K562 (cell line): Measurements from ENCODE around the gene PIH1D1. TPM values are rescaled to one million over a fixed set of nuclear protein-coding genes. Genes with fewer than 3 reads are reported as not detected.

Source experiments
- BHLHE40 ChIP-seq: IDR thresholded peaks from 2 replicates; pipeline ENCODE4 v1.6.1; 2011; ENCODE audit warnings: low read length, improper control_type of control experiment
- FOXK2 ChIP-seq, 2 experiments: fragments of 450-650 bp; IDR thresholded peaks in 1 of 2; conservative IDR thresholded peaks in 1 of 2; 2 replicates each; pipeline ENCODE4 v1.6.1; 2016; ENCODE audit warnings: low read depth in 2 of 2, mild to moderate bottlenecking in 1 of 2
- GABPB1 ChIP-seq: sonication (generic); formaldehyde crosslinking; IDR thresholded peaks from 2 replicates; pipeline ENCODE4 v1.8.0; 2022; ENCODE audit warnings: mild to moderate bottlenecking, missing genetic modification reagents
- MAFK ChIP-seq: IDR thresholded peaks from 2 replicates; pipeline ENCODE4 v1.6.1; 2011; ENCODE audit warnings: low read length, improper control_type of control experiment
- MAZ ChIP-seq, 2 experiments: fragments of 450-650 bp in 1 of 2; sonication (generic) in 1 of 2; formaldehyde crosslinking; IDR thresholded peaks in 1 of 2; conservative IDR thresholded peaks in 1 of 2; 2 replicates each; pipeline versions ENCODE4 v1.4.0 to v1.5.0; 2020; ENCODE audit warnings: mild to moderate bottlenecking in 1 of 2, missing genetic modification reagents in 1 of 2
- MNT ChIP-seq, 2 experiments: fragments of 450-650 bp; conservative IDR thresholded peaks; 2 replicates each; pipeline ENCODE4 v1.6.1; 2017; ENCODE audit warnings: mild to moderate bottlenecking in 2 of 2, moderate library complexity in 2 of 2
- MYC ChIP-seq, 2 experiments: fragments of 250-450 bp in 1 of 2; sonication (Bioruptor Pico) in 1 of 2; IDR thresholded peaks; 2 replicates each; pipeline versions ENCODE4 v1.5.1 to v1.6.1; 2012 to 2021; ENCODE audit warnings: low read depth in 2 of 2, borderline replicate concordance in 1 of 2, improper control_type of control experiment in 1 of 2, low read length in 1 of 2, mild to moderate bottlenecking in 1 of 2, moderate library complexity in 1 of 2
- NFYB ChIP-seq: IDR thresholded peaks from 2 replicates; pipeline ENCODE4 v1.6.1; 2011; ENCODE audit warnings: mild to moderate bottlenecking, moderate library complexity; ENCODE audit not compliant: insufficient read length; ENCODE audit errors: extremely low read depth
- PATZ1 ChIP-seq: fragments of 250-450 bp; sonication (Bioruptor Pico); IDR thresholded peaks from 2 replicates; pipeline ENCODE4 v1.5.0; 2020; ENCODE audit warnings: mild to moderate bottlenecking, borderline replicate concordance
- POLR2AphosphoS5 ChIP-seq: IDR thresholded peaks from 2 replicates; pipeline ENCODE4 v1.6.1; 2011; ENCODE audit warnings: mild to moderate bottlenecking, low read depth, low read length, moderate library complexity; ENCODE audit not compliant: control insufficient read depth, insufficient read depth
- RBM14 ChIP-seq: fragments of 200-400 bp; formaldehyde crosslinking; IDR thresholded peaks from 2 replicates; pipeline ENCODE4 v1.6.1; 2018; ENCODE audit warnings: low read depth, mild to moderate bottlenecking, low read length, moderate library complexity, borderline replicate concordance; ENCODE audit not compliant: insufficient read depth
- RUNX1 ChIP-seq: sonication (generic); IDR thresholded peaks from 2 replicates; pipeline ENCODE4 v1.6.1; 2016; ENCODE audit warnings: antibody characterized with exemption, low read depth
- SMAD1 ChIP-seq: fragments of 150-350 bp; IDR thresholded peaks from 2 replicates; pipeline ENCODE4 v1.6.1; 2014; ENCODE audit warnings: low read length, low read depth; ENCODE audit not compliant: partially characterized antibody
- ZNF311 ChIP-seq: fragments of 250-450 bp; sonication (Bioruptor Pico); IDR thresholded peaks from 2 replicates; pipeline ENCODE4 v1.4.0; 2020; ENCODE audit warnings: mild to moderate bottlenecking, moderate library complexity
- ZNF740 ChIP-seq, 3 experiments: fragments of 200-800 bp in 1 of 3; sonication (Bioruptor generic) in 1 of 3; sonication (generic) in 1 of 3; formaldehyde crosslinking in 1 of 3; IDR thresholded peaks; 2 replicates each; pipeline versions ENCODE4 v1.6.1 to v1.8.0; 2016 to 2022; ENCODE audit warnings: mild to moderate bottlenecking in 2 of 3, missing compliant biosample characterization in 2 of 3, missing genetic modification characterization in 2 of 3, missing genetic modification reagents in 1 of 3
- polyA plus RNA-seq, 8 experiments: library from polyadenylated mRNA; depleted of rRNA in 4 of 8; stranded (reverse) in 5 of 8; unstranded in 3 of 8; fragments of >200 nt; fragmentation: Nextera tagmentation in 2 of 8; fragmentation: Illumina TruSeq in 1 of 8; extraction: Ambion mirVana in 2 of 8; extraction: Trizol in 1 of 8; gene quantifications; 2 replicates each; pipeline versions ENCODE4 v1.2.1 to v1.2.3, GENCODE V29; 2011 to 2014; ENCODE audit warnings: inconsistent platforms in 1 of 8, missing spikeins in 1 of 8
- total RNA-seq, 7 experiments: library from RNA; depleted of rRNA in 6 of 7; stranded (reverse); fragments of >200 nt in 6 of 7; fragmentation: Illumina TruSeq in 2 of 7; extraction: Trizol in 2 of 7; gene quantifications; 2 replicates each; pipeline versions ENCODE4 v1.2.1 to v1.2.3, GENCODE V29; 2011 to 2021; ENCODE audit warnings: low replicate concordance in 1 of 7

PIH1D1 gene
- total and polyA plus RNA-seq, 9 of the 15 experiments (the other 6 are each of a cell fraction or from before 2014, with no cell fraction given): 26.5 to 224 (median 137) TPM

- TF ChIP-seq MAZ (CRISPR knock-in tag; conservative IDR thresholded peaks at IDR 0.05 in 1 of 2, IDR thresholded peaks at IDR 0.05 in 1 of 2): peak in 1 of 2 experiments; percentile 71; a peak in 2 of 4 replicates
- no peak for TF ChIP-seq ZNF311
- TF ChIP-seq RBM14: no peak
- TF ChIP-seq SMAD1: no peak
- 0 out of 2 replicates have a peak, but pooled peaks have one; percentile 8 for TF ChIP-seq BHLHE40
- TF ChIP-seq MNT (conservative IDR thresholded peaks at IDR 0.05): peak; percentile 66 to 92; a peak in 3 of 4 replicates
- peak; percentile 96 for TF ChIP-seq GABPB1 (CRISPR knock-in tag)
- no peak for TF ChIP-seq MAFK
- peak; percentile 87 for TF ChIP-seq POLR2AphosphoS5
- no peak for TF ChIP-seq PATZ1 (CRISPR knock-in tag)
- no peak for TF ChIP-seq ZNF740 (CRISPR knock-in tag; IDR thresholded peaks at IDR 0.05)
- no peak for TF ChIP-seq ZNF740 (tag; IDR thresholded peaks at IDR 0.05)
- peak; percentile 44 for TF ChIP-seq MYC (IDR thresholded peaks at IDR 0.05; ENCODE audit: low read depth, low read length)
- no peak for TF ChIP-seq MYC (CRISPR knock-in tag; IDR thresholded peaks at IDR 0.05; ENCODE audit: borderline replicate concordance, low read depth)
- peak; percentile 98 to 99 for TF ChIP-seq FOXK2 (conservative IDR thresholded peaks at IDR 0.05 in 1 of 2, IDR thresholded peaks at IDR 0.05 in 1 of 2; ENCODE audit: low read depth in 2 of 2)
- TF ChIP-seq RUNX1: 0 out of 2 replicates have a peak, but pooled peaks have one; percentile 33
- TF ChIP-seq NFYB: no peak
These were observed at the start of gene PIH1D1 (continued) for GRCh38 chr19:49451430-49452181.
